PC-9 (cell line): ENCODE results near the gene MRPS25.

ENCODE experiments used
- CTCF ChIP-seq: fragments of 200-600 bp; sonication (generic); conservative IDR thresholded peaks from 2 replicates; pipeline ENCODE4 v1.6.1; 2017; ENCODE audit warnings: mixed run types, antibody characterized with exemption, mild to moderate bottlenecking, moderate library complexity
- EZH2 ChIP-seq: fragments of 200-600 bp; sonication (generic); IDR thresholded peaks from 2 replicates; pipeline ENCODE4 v1.8.0; 2017; ENCODE audit warnings: antibody characterized with exemption, low read depth

DNA sequence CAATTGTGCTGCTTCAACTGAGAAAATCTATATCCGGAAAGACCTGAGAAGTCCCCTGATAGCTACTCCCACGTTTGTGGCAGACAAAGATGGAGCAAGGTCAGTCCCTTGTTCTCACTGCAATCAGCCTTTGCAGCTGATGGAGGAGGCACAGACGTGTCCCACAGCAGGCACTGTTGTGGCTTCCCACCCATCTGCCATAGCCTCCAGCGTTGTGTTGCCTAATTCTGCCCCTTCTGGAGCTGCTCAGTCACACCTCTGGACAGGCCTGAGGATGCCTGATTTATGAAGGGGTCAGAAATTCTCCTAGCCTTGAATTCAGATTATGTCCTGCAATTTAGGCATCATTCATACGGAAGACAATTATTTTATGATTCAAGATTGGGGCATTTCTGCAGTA, 41.9 kb downstream of the MRPS25 start:
- TF ChIP-seq CTCF = no peak
- TF ChIP-seq EZH2 = no peak
